Measurements from ENCODE around the gene SMR3B. TPM values are rescaled to one million over a fixed set of nuclear protein-coding genes. Genes with fewer than 3 reads are reported as not detected.

SMR3B gene
- total and polyA plus RNA-seq, 2 of the 8 experiments (the other 6 are each of a cell fraction or from before 2014, with no cell fraction given) = not detected

GRCh38 chr4:70399319-70399718 lies 16.4 kb downstream of the SMR3B start:
- Histone ChIP-seq H2BK5ac (ENCODE audit: low read depth, low read length) (no peak overlapping the region), H3K4ac (replicated peaks; ENCODE audit: insufficient read length, low read depth, low read length) (no peak overlapping the region), H4K8ac (ENCODE audit: extremely low read depth, insufficient read depth, low read length) (no peak overlapping the region), H2BK12ac (ENCODE audit: low read depth, low read length) (no peak overlapping the region), H3K79me2 (ENCODE audit: control insufficient read depth in 1 of 2, insufficient read depth in 2 of 2, low read length in 2 of 2) (no peaks in the 10 kb centered on the region), H3K4me2 (ENCODE audit: insufficient read depth in 1 of 2, low read depth in 2 of 2, low read length in 2 of 2) (no peak overlapping the region), H3K18ac (ENCODE audit: extremely low read depth, low read length) (no peak overlapping the region), H3K79me1 (ENCODE audit: low read depth, low read length) (no peaks in the 10 kb centered on the region), H4K91ac (replicated peaks; ENCODE audit: insufficient read length, low read length) (no peak overlapping the region), H3K23ac (ENCODE audit: insufficient read length) (no peak overlapping the region), H3K36me3 (ENCODE audit: control insufficient read depth in 2 of 4, insufficient read depth in 4 of 4, low read length in 3 of 4) (no peaks in the 10 kb centered on the region), H4K5ac (ENCODE audit: insufficient read length, low read depth, low read length) (no peak overlapping the region), H4K20me1 (replicated peaks in 1 of 2; ENCODE audit: control insufficient read depth in 1 of 2, insufficient read depth in 2 of 2, low read length in 2 of 2) (no peaks in the 10 kb centered on the region), H2BK120ac (replicated peaks; ENCODE audit: low read depth, low read length) (no peak overlapping the region), H3K9ac (replicated peaks in 1 of 4; ENCODE audit: extremely low read depth in 1 of 4, low read depth in 3 of 4, low read length in 3 of 4) (no peak overlapping the region), H3K27ac (ENCODE audit: low read depth, low read length) (no peak overlapping the region), H2AFZ (ENCODE audit: low read length) (no peak overlapping the region), H3K4me1 (replicated peaks in 1 of 4; ENCODE audit: control insufficient read depth in 3 of 4, insufficient read depth in 4 of 4, low read length in 3 of 4) (no peaks in the 10 kb centered on the region), H2BK15ac (ENCODE audit: low read length) (no peak overlapping the region), H3K4me3 (ENCODE audit: extremely low read depth in 1 of 4, insufficient read depth in 2 of 4, low read depth in 3 of 4, low read length in 4 of 4) (no peak overlapping the region), H3K23me2 (ENCODE audit: low read depth, low read length) (no peaks in the 10 kb centered on the region), H3K9me3 (ENCODE audit: insufficient read depth in 2 of 2, low read depth in 1 of 2, low read length in 1 of 2) (no peaks in the 10 kb centered on the region), H2AK5ac (ENCODE audit: low read depth, low read length) (no peak overlapping the region), H3K14ac (ENCODE audit: insufficient read length) (no peak overlapping the region), H3K27me3 (replicated peaks in 1 of 4; ENCODE audit: control insufficient read depth in 3 of 4, extremely low read depth in 1 of 4, insufficient read depth in 3 of 4, low read length in 3 of 4) (no peaks in the 10 kb centered on the region), H3K56ac (replicated peaks; ENCODE audit: insufficient read length, low read depth, low read length) (no peak overlapping the region), H2BK20ac (ENCODE audit: low read length) (no peak overlapping the region)
- ChIA-PET CTCF (ENCODE audit: partially characterized antibody) (no interaction called here), POLR2A (ENCODE audit: partially characterized antibody) (no interaction called here)
- TF ChIP-seq ZNF274 (IDR thresholded peaks at IDR 0.05; ENCODE audit: borderline replicate concordance, extremely low read depth, low read length) (no peak), SIRT6 (IDR thresholded peaks at IDR 0.05; ENCODE audit: low read length) (no peak), EGR1 (IDR thresholded peaks at IDR 0.05; ENCODE audit: borderline replicate concordance, low read depth, low read length) (no peak), EZH2 (IDR thresholded peaks at IDR 0.05; ENCODE audit: low read depth, low read length, severe bottlenecking) (no peak)
- FAIRE-seq = no peak
- DNase-seq (ENCODE audit: low read depth in 1 of 2, low spot score in 2 of 2) = no peak
- 91% methylated on average over 1 of the region's 1 CpG; no CpG with 5 or more reads in 1 of the 2 experiments for WGBS, 2 experiments (ENCODE audit: extremely low coverage in 1 of 2, insufficient coverage in 1 of 2, insufficient read length in 1 of 2, insufficient replicate concordance in 2 of 2, low coverage in 1 of 2, low lambda C conversion rate in 2 of 2, missing lambda C conversion rate in 1 of 2)

All from H1 (cell line).